Measurements from ENCODE around the gene DGKB. TPM values are rescaled to one million over a fixed set of nuclear protein-coding genes. Genes with fewer than 3 reads are reported as not detected.
A peak's percentile ranks its signal among the peaks of the same experiment; 100 is the strongest.
"Not testable (repeated sequence)": the region's sequence is repeated elsewhere in the genome, so short reads cannot be mapped to it uniquely, and the experiment has no call there.

The DGKB gene
- total RNA-seq, 1 donor from 2014 or later, result 2.9 TPM

GRCh38 chr7:14576578-14576977, 326.0 kb downstream of the DGKB start:
- no peak for DNase-seq

DNA sequence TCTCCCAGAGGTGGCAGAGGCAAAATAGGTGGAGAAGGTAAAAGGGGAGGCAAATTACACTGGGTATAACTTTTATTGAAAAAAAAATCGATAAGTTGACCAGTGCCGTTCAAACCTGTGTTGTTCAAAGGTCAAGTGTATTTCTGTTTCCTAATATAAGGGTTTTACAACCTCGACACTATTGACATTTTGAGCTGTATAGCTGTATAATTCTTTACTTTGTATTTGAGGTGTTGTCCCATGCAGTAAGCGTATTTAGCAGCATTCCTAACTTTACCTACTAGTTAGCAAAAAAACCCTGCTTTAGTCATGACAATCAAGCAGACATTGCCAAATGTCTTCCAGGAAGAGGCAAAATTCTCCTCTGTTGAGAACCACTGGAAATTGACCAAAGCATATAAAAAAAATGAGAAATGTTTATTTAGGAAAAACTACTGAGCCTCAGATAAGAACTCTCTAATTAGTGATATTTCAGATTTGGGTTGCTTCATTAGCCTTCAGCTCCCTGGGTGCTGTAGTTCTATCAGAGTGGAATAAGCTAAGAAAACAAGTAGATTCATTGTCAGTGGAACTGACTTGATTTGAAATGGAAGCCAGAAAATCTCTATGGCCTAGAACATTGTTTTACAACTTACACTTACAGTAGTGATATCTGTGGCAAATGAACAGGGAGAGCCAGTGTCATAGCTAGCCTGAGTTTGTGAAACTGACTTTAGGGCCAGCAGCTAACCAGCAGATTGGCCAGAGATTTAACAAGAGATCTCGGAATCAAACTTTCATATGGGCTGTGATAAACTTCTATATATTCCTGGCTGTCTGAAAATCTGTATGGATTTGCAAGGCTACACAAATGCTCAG, 331.6 kb downstream of the DGKB start:
- no peak for DNase-seq

- DNase-seq, result no peak
Measured at GRCh38 chr7:14552060-14552459, 350.5 kb downstream of the DGKB start.

- peak; percentile 64 for DNase-seq
Measured at GRCh38 chr7:14551310-14551709, 351.2 kb downstream of the DGKB start.

GRCh38 chr7:14542624-14543023, 359.9 kb downstream of the DGKB start:
- DNase-seq, result no peak

DNA sequence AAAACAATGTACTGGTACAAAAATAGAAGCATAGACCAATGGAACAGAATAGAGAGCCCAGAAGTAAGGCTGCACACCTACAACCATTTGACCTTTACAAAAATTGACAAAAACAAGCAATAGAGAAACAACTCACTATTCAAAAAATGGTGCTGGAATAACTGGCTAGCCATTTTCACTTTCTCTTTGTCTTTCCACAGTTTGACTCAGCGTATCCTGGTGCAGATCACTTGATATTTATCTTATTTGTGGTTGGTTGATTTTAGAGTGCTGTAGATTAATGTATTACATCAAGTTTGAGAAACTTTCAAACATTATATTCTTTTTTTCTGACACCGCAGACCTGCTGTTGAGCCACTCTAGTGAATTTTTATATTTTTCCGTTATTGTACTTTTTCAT, 381.4 kb downstream of the DGKB start:
- DNase-seq, result no peak

DNA sequence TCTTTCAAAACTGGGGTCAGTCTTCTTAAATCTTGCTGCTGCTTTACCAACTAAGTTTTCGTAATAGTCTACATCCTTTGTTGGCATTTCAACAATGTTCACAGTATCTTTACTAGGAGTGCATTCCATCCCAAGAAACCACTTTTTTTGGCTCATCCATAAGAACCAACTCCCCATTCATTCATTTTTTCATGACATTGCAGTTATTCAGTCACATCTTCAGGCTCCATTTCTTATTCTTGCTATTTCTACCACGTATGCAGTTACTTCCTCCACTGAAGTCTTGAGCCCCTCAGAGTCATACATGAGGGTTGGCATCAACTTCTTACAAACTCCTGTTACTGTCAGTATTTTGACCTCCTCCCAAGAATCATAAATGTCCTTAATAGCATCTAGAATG, 392.3 kb downstream of the DGKB start:
- DNase-seq, result no peak

DNA sequence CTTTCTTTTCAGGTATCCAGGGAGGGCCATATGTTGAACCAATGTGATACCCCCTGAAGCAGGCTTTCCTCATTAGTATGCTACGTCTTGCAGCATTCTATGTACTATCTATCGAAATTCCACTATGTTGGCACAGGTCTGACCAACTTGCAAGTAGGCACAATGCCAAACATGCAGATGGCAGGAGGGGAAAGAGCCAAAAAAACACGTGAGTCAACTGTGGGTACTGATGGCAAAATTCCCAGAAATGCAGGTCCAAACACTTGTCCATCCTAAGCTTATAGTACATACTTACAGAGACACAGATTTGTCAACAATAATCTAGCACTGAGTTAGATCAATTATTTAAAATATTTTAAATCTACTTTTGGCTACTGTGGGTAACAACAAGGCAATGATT, 394.9 kb downstream of the DGKB start:
- DNase-seq, result no peak

GRCh38 chr7:14505906-14506305, 396.6 kb downstream of the DGKB start:
- no peak for DNase-seq

DNA sequence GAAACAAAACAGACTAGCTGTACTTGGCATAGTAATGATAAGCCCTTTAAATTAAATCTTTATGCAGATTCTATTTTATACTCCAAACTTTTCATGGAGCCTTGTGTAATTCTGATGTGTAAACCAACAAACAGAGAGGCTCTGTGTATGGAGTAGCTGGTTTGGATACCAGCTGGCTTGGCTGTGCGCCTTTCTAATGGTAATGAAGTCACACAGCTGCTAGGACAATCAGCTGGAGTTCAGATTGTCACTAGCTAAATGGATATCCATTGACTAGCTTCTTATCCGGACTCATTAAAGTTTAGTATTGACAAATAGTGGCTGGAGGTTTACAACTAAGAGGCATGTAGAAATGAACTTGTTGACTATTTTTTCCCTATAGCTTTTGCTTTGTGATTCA, 398.4 kb downstream of the DGKB start:
- DNase-seq, result no peak

GRCh38 chr7:14503623-14504022, 398.9 kb downstream of the DGKB start:
- no peak for DNase-seq

DNA sequence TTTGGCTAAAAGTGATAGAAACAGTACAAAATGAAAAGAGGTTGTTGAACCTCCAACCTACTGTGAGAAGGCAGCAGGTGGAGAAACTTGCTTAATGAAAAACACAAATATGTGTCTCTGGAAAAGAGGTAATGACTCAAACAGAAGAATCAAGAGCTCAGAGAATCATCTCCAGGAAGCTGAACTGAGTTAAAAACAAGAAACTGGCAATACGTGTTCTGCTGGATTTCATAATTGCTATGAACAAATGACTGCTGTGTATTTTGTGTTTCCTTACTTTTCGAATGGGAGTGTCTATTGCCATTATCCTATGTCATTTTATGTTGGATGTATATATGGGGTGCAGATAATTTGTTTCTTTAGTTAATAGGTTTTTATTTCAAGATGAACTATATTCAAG, 401.1 kb downstream of the DGKB start:
- DNase-seq, result no peak

- DNase-seq, result no peak
Measured at GRCh38 chr7:14497390-14497789, 405.2 kb downstream of the DGKB start.

DNA sequence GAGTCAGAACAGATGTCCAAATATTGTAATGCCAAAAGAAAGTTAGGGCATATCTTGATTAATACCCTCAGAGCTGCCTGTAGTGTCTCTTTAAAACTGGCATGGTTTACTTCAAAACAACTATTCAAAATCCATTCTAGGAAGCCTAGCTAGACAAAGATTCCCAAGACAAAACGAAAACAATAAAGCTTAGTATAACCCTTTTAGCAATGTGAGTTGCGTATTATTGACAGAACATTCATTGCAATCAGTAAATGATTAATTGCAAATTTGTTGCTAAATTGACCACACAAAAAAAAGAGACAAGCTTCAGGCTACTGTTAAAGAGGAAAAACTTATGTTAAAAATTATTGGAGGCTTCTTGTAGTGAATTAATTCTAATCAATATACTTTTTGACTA, 406.9 kb downstream of the DGKB start:
- no peak for DNase-seq

GRCh38 chr7:14487701-14488395, 414.7 kb downstream of the DGKB start:
- DNase-seq, result peak; percentile 3

GRCh38 chr7:14483663-14484062, 418.9 kb downstream of the DGKB start:
- DNase-seq, result no peak

DNA sequence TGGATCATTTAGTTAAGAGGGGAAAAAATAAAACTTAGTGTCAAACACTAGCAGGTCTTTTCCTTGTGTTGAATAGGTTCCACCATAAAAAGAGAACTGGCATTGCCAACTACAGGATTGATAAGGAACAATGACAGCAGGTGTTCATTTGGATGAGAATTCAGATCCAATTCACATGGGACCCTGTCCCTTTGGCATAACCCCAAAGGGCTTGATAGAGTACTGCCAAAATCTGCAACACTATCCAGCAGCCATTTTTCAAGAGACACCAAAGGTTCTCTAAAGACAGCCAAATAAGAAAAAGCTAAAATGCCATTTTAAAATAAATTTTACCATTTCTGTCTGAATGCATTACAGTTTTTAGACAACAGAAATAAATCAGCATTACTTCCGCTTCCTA, 422.3 kb downstream of the DGKB start:
- DNase-seq, result no peak

DNA sequence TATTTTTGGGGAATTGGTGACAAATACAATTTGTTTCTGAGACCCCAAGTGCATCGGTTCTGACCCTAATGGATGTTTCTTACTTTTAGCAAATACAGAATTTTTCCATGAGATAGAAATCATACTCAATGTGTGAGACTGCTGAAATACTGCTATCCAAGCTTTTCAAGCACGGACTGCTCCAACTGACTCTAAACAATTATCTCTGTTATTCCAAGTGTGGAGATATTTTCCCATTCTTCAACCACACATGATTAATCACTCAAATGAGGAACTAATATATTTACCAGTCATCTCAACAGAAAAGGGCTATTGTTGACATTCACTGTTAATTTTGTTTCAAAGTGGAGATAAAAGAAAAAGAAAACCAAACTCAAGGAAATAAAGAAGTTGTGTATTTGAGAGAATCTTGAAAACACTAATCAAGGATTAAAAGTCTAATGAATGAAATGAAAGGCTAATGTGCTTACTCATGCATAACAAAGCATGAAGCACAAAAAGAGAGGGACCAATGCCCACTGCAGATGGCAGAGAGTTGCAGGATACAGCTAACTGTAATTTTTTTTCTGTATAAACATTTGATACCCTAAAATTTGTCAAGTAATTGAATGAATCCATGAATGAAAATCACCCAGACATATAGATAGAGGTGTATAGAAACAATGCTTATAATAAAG, 423.6 kb downstream of the DGKB start:
- no peak for DNase-seq

- not testable (repeated sequence) for DNase-seq
Measured at GRCh38 chr7:14461716-14462115, 440.8 kb downstream of the DGKB start.

DNA sequence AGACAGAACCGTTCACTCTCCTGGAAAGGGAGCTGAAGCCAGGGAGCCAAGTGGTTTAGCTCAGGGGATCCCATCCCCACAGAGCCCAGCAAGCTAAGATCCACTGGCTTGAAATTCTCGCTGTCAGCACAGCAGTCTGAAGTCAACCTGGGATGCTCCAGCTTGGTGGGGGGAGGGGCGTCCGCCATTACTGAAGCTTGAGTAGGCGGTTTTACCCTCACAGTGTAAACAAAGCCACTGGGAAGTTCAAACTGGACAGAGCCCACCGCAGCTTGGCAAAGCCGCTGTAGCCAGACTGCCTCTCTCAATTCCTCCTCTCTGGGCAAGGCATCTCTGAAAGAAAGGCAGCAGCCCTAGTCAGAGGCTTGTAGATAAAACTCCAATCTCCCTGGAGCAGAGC, 443.7 kb downstream of the DGKB start:
- DNase-seq, result not testable (repeated sequence)

- DNase-seq, result peak; percentile 39
Measured at GRCh38 chr7:14457568-14458453, 444.7 kb downstream of the DGKB start.

DNA sequence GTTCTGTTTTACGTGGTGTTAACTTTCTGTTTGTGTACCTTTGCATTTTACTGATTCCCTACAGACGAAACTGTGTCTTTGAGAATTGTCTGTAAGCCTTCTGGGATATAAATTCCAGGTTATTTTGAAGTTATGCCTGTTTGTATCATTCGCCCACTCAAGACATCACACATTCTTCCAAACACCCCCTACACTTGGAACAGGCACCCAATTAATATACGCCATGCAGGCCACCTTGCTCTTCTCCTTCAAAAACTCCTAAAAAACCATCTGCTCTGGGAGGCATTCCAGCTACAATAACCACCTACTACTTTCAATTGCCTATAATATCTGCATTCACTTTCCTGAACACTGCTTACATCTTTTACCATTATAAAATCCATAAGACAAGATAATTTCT, 453.3 kb downstream of the DGKB start:
- no peak for DNase-seq

Measured in skin of body (tissue), 2 donors.